Umbilical cord (tissue), 2 donors: ENCODE measurements around the gene ZNF469. TPM values are rescaled to one million over a fixed set of nuclear protein-coding genes. Genes with fewer than 3 reads are reported as not detected.
"Not testable (repeated sequence)": the region's sequence is repeated elsewhere in the genome, so short reads cannot be mapped to it uniquely, and the experiment has no call there.

Experiments used
- DNase-seq: peaks from one replicate; pipeline ENCODE4 v3.0.0-alpha.2; 2015; ENCODE audit warnings: low spot score
- total RNA-seq: library from RNA; depleted of rRNA; stranded (reverse); fragments of >200 nt; gene quantifications from one replicate; pipeline ENCODE4 v1.2.3, GENCODE V29; 2014; ENCODE audit warnings: low replicate concordance; ENCODE audit not compliant: insufficient read depth

Gene ZNF469
- total RNA-seq, 1 donor from 2014 or later, result 5.3 TPM

GRCh38 chr16:88408561-88409142 lies 25.9 kb downstream of the ZNF469 start:
- no peak for DNase-seq

GRCh38 chr16:88409296-88410065 lies 26.7 kb downstream of the ZNF469 start:
- DNase-seq, result no peak

DNA sequence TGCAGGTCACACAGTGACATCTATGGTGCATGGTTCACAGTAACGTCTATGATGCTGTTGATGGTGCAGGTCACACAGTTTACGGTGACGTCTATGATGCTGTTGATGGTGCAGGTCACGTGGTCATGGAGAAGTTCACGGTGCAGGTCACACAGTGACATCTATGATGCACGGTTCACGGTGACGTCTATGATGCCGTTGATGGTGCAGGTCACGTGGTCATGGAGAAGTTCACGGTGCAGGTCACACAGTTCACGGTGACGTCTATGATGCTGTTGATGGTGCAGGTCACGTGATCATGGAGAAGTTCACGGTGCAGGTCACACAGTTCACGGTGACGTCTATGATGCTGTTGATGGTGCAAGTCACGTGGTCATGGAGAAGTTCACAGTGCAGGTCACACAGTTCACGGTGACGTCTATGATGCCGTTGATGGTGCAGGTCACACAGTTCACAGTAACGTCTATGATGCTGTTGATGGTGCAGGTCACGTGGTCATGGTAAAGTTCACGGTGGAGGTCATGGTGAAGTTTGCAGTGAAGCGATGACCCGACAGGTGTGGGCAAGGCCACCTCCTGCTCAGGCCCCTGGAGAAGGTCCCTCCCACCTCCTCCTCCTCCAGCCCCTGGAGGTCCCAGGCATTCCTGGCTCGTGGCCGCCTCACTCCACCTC lies 27.7 kb downstream of the ZNF469 start:
- DNase-seq, result not testable (repeated sequence)

- no peak for DNase-seq
These were observed 29.3 kb downstream of the ZNF469 start for GRCh38 chr16:88411951-88412576.

DNA sequence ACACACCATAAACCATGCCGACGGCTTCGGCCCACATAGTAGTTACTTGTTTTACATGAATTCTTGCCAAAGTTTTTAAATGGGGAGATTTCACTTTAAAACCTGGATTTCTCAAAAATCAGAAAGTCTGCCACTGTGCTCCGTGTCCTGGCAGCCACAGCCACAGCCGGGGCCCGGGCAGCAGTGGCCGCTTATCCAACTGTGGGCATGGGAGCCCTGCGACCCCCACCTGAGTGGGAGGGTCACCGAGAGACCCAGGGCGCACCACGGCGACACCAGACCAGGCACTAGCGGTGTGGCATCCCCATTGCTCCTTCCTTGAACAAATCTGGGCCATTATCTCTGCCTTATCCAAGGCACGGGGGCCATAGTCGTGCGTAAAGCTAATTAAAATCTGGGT lies 30.0 kb downstream of the ZNF469 start:
- DNase-seq, result no peak

GRCh38 chr16:88413231-88413630 lies 30.5 kb downstream of the ZNF469 start:
- no peak for DNase-seq

DNA sequence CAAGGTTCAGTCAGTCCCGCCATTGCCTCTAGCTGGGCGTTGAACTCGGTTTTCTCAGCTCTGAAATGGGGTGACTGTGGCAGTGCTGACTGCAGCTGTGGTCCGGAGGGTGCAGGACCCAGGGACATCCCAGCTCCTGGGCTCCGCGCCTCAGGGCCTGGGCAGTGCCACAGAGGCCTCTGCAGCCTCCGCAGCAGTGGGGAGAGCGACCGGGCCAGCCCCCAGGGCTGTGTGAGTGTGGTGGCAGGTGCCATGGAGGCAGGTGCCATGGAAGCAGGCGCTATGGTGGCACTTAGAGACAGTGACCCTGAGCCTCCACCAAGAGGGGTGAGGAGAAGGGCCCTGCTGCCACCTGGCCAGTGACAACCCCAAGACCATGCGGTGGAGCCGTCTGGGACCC lies 30.9 kb downstream of the ZNF469 start:
- no peak for DNase-seq

- DNase-seq, result no peak
These were observed 32.0 kb downstream of the ZNF469 start for GRCh38 chr16:88414521-88415380.

GRCh38 chr16:88415381-88415705 lies 32.6 kb downstream of the ZNF469 start:
- DNase-seq, result no peak

DNA sequence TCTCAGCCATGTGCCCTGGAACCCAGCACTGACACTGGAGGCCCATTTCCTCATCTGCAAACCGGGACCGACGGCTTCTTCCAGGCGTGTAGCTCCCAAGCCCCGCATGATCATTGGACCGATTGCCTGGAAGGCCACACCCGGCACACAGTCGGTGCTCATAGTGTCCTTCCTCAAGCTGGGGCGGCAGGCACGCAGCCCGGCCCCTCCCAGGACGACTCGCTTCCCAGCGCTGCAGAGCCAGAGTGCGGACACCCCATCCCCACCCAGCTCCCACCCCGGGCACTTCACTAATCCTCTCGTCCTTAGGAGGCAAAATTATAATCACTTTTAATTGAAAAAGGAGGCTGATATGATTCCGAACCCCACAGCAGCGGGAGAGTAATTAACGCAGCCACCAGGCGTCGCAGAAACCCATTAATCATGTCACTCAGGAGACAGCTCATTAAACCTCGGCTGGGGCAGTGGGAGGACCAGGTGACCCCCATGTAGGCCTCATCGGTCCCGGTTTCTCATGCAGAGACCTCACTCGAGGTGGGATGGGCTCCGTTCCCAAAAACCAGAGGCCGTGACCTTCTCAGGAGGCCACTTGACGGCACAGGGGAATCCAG lies 33.1 kb downstream of the ZNF469 start:
- no peak for DNase-seq

DNA sequence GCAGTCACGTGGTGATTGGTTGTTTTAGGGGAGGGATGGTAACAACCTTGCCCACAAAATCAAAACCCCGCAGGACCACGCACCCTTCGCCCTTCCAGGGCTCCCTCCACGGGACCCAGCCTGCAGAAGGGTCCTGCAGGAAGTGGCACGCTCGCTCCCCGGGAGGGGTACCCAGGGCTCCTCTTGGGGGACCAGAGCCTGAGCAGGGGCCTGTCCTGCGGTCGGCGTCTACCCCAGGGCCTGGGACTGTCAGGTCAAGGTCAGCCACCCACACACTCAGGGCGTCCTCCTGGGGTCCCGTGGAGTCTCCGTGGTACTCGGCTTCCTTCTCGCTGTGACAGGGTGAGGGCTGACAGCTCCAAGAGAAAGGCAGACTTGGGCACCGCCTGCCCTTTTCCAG lies 33.9 kb downstream of the ZNF469 start:
- DNase-seq, result no peak

DNA sequence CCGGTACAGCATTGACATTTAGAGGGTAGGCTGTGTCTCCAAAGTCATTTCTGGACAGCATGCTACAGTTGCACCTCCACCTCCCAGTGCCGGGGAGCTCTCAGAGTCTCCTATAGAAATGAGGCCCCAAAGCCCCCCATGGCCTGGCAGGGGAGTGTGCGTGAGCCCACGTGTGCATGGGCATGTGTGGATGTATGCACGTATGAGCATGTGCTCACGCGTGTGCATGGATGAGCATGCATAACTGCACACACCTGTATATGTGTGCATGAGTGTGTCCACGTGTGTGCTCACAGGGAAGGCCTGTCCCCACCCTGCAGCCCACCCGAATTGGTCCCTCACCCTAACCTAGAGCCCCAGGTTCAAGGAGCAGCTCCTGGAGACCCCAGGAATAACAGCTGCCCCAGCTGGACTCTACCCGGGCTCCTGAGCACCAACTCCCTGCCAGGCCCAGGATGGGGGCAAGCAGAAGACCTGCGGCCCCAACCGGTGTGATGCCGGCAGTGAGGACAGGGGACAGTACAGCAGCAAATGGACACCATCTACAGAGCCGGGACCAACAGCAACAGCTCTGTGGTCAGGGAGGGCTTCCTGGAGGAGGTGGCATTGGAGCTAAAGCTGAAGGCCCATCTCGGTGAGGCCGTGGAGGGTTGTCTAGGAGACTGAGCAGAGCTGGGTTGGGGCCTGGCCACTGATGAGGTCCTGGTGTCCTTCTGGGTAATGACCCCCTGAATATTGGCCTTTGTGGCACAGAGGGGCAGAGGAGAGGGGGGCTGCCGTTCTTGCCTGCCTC lies 35.1 kb downstream of the ZNF469 start:
- DNase-seq, result no peak

GRCh38 chr16:88418869-88419268 lies 36.1 kb downstream of the ZNF469 start:
- no peak for DNase-seq

GRCh38 chr16:88419790-88420189 lies 37.0 kb downstream of the ZNF469 start:
- no peak for DNase-seq

- no peak for DNase-seq
These were observed 37.7 kb downstream of the ZNF469 start for GRCh38 chr16:88420496-88420895.

DNA sequence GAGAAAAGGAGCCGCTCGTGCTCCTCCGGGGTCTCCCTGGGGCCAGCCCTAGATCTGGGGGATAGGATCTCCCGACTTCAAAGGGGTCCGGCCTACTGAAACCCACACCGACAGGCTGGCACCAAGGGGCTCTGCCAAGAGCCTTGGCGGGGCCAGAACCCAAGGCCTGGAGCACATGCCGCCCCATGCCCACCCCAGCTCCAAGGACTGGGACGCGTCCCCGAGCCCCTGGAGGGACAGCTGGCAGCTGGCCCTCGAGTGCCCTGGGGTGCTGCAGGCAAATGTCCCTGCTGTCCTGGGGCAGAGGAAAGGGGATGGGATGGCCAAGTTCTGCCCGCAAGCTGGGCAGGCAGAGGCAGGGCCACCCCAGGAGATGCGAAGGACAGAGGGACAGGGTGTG lies 38.5 kb downstream of the ZNF469 start:
- no peak for DNase-seq

GRCh38 chr16:88421871-88422433 lies 39.2 kb downstream of the ZNF469 start:
- DNase-seq, result no peak

DNA sequence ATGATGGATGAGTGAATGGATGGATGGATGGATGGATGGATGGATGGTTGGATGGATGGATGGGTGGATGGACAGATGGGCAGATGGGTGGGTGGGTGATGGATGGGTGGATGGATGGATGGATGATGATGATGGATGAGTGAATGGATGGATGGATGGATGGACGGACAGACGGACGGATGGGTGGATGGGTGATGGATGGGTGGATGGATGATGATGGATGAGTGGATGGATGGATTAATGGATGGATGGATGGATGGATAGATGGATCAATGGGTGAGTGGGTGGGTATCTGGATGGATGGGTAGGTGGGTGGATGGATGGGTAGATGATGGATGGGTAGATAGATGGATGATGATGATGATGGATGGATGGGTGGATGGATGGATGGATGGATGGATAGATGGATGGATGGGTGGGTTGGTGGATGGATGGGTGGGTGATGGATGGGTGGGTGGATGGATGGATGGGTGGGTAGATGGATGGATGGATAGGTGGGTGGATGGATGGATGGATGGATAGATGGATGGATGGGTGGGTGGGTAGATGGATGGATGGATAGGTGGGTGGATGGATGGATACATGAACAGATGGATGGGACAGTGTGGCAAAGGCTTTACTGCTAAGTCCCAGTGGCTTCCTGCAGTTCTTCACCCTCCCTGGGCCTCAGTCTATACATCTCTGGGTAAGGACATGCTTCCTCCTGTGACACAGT lies 40.1 kb downstream of the ZNF469 start:
- no peak for DNase-seq

GRCh38 chr16:88423448-88423850 lies 40.7 kb downstream of the ZNF469 start:
- no peak for DNase-seq
